HCT116 (cell line): Measurements from ENCODE around the gene RNGTT.

ENCODE experiments used
- ATF3 ChIP-seq: IDR thresholded peaks from 2 replicates; pipeline ENCODE4 v1.6.1; 2012
- CTCF ChIP-seq, 3 experiments: fragments of 200-600 bp in 1 of 3; sonication (generic) in 1 of 3; IDR thresholded peaks in 2 of 3; conservative IDR thresholded peaks in 1 of 3; 2 replicates each; pipeline ENCODE4 v1.5.1; 2012 to 2017; ENCODE audit warnings: low read depth in 2 of 3, low read length in 2 of 3, antibody characterized with exemption in 1 of 3, borderline replicate concordance in 1 of 3, control low read depth in 1 of 3, mild to moderate bottlenecking in 1 of 3, mixed read lengths in 1 of 3, mixed run types in 1 of 3, moderate library complexity in 1 of 3; ENCODE audit not compliant: insufficient read depth in 1 of 3
- EGR1 ChIP-seq: IDR thresholded peaks from 2 replicates; pipeline ENCODE4 v1.6.1; 2012; ENCODE audit warnings: low read depth
- JUND ChIP-seq: IDR thresholded peaks from 2 replicates; pipeline ENCODE4 v1.6.1; 2012
- POLR2A ChIP-seq: IDR thresholded peaks from 2 replicates; pipeline ENCODE4 v1.7.0; 2011; ENCODE audit warnings: borderline replicate concordance; ENCODE audit not compliant: insufficient read depth, insufficient read length; ENCODE audit errors: extremely low read depth
- POLR2AphosphoS5 ChIP-seq: IDR thresholded peaks from 2 replicates; pipeline ENCODE4 v1.6.1; 2011; ENCODE audit warnings: mild to moderate bottlenecking, low read depth, low read length, moderate library complexity
- REST ChIP-seq: IDR thresholded peaks from 2 replicates; pipeline ENCODE4 v1.6.1; 2012; ENCODE audit warnings: low read depth
- SIN3A ChIP-seq: IDR thresholded peaks from 2 replicates; pipeline ENCODE4 v1.6.1; 2012; ENCODE audit warnings: low read depth
- SP1 ChIP-seq: IDR thresholded peaks from 2 replicates; pipeline ENCODE4 v1.6.1; 2012; ENCODE audit warnings: low read depth
- YY1 ChIP-seq: IDR thresholded peaks from 2 replicates; pipeline ENCODE4 v1.6.1; 2011; ENCODE audit warnings: low read length, low read depth, moderate library complexity, mild to moderate bottlenecking; ENCODE audit not compliant: insufficient replicate concordance; ENCODE audit errors: extremely low read depth
- ZBTB33 ChIP-seq: IDR thresholded peaks from 2 replicates; pipeline ENCODE4 v1.6.1; 2011; ENCODE audit warnings: mild to moderate bottlenecking, low read length, moderate library complexity; ENCODE audit not compliant: insufficient replicate concordance; ENCODE audit errors: extremely low read depth

- TF ChIP-seq POLR2A (no peak), CTCF (IDR thresholded peaks at IDR 0.05 in 2 of 3, conservative IDR thresholded peaks at IDR 0.05 in 1 of 3; ENCODE audit: borderline replicate concordance in 1 of 3, insufficient read depth in 1 of 3, low read depth in 2 of 3, low read length in 2 of 3) (no peak), ZBTB33 (no peak), ATF3 (no peak), YY1 (no peak), JUND (no peak), EGR1 (no peak), SIN3A (no peak), SP1 (no peak), REST (no peak), POLR2AphosphoS5 (no peak)
Observed at GRCh38 chr6:88872962-88873361, 90.5 kb downstream of the RNGTT start.
